ENCODE results near the gene PHACTR2. TPM values are rescaled to one million over a fixed set of nuclear protein-coding genes. Genes with fewer than 3 reads are reported as not detected.

Gene PHACTR2
- total RNA-seq, 6 donors from 2014 or later = 68.1 to 133 (median 109) TPM

- 73 to 80% methylated on average over 2 of the region's 2 CpGs for WGBS, 2 donors
- Histone ChIP-seq H3K27me3 (no peaks in the 10 kb centered on the region), H3K9me3 (no peaks in the 10 kb centered on the region), H3K36me3 (peaks cover 0 to 9% (median 0%) of the 10 kb centered on the region in 4 donors), H3K4me3 (no peak overlapping the region), H3K4me1 (peaks cover 0 to 32% (median 17%) of the 10 kb centered on the region in 4 donors), H3K27ac (no peak overlapping the region)
- ATAC-seq (ENCODE audit: low FRiP score in 2 of 2) (no peak), DNase-seq (no peak)
- TF ChIP-seq POLR2AphosphoS5 (IDR thresholded peaks at IDR 0.05) = no peak
- no peak for TF ChIP-seq CTCF (IDR thresholded peaks at IDR 0.05)
- TF ChIP-seq POLR2A (IDR thresholded peaks at IDR 0.05) = no peak
Observed at GRCh38 chr6:143752459-143752858, 74.7 kb downstream of the PHACTR2 start.

GRCh38 chr6:143753678-143754077 lies 75.9 kb downstream of the PHACTR2 start:
- no peak for DNase-seq
- H3K4me1 ChIP-seq = peaks cover 0 to 23% (median 13%) of the 10 kb centered on the region in 4 donors
- H3K4me3 ChIP-seq = no peak overlapping the region
- TF ChIP-seq EP300 (IDR thresholded peaks at IDR 0.05) (no peak), CTCF (IDR thresholded peaks at IDR 0.05) (no peak), POLR2A (IDR thresholded peaks at IDR 0.05) (no peak), POLR2AphosphoS5 (IDR thresholded peaks at IDR 0.05) (no peak)
- H3K27me3 ChIP-seq = no peaks in the 10 kb centered on the region
- no peak for ATAC-seq (ENCODE audit: low FRiP score in 2 of 2)
- H3K36me3 ChIP-seq = peaks cover 0 to 14% (median 0%) of the 10 kb centered on the region in 4 donors
- 87 to 92% methylated on average over 4 of the region's 4 CpGs for WGBS, 2 donors
- no peak overlapping the region for H3K27ac ChIP-seq
- H3K9me3 ChIP-seq = no peaks in the 10 kb centered on the region

GRCh38 chr6:143754204-143754603 lies 76.4 kb downstream of the PHACTR2 start:
- 89 to 92% methylated on average over 4 of the region's 4 CpGs for WGBS, 2 donors
- H3K9me3 ChIP-seq = no peaks in the 10 kb centered on the region
- H3K27ac ChIP-seq = peak overlapping the region in 1 of 4 donors; percentile 46
- no peak overlapping the region for H3K4me3 ChIP-seq
- DNase-seq (no peak), ATAC-seq (ENCODE audit: low FRiP score in 2 of 2) (no peak)
- TF ChIP-seq POLR2AphosphoS5 (IDR thresholded peaks at IDR 0.05) (no peak), CTCF (IDR thresholded peaks at IDR 0.05) (no peak), EP300 (IDR thresholded peaks at IDR 0.05) (no peak), POLR2A (IDR thresholded peaks at IDR 0.05) (no peak)
- peaks cover 0 to 12% (median 0%) of the 10 kb centered on the region in 4 donors for H3K36me3 ChIP-seq
- no peaks in the 10 kb centered on the region for H3K27me3 ChIP-seq
- peaks cover under 1 to 26% (median 13%) of the 10 kb centered on the region in 4 donors for H3K4me1 ChIP-seq

GRCh38 chr6:143755301-143755744 lies 77.6 kb downstream of the PHACTR2 start:
- DNase-seq = no peak

More at GRCh38 chr6:143755301-143755744, 77.6 kb downstream of the PHACTR2 start:
- H3K27me3 ChIP-seq = no peaks in the 10 kb centered on the region
- H3K36me3 ChIP-seq = peaks cover 0 to 8% (median 0%) of the 10 kb centered on the region in 4 donors
- peaks cover 8 to 36% (median 18%) of the 10 kb centered on the region in 4 donors for H3K4me1 ChIP-seq
- no peak for ATAC-seq (ENCODE audit: low FRiP score in 2 of 2)
- TF ChIP-seq CTCF (IDR thresholded peaks at IDR 0.05) (no peak), POLR2AphosphoS5 (IDR thresholded peaks at IDR 0.05) (peak in 1 of 2 donors; percentile 58), EP300 (IDR thresholded peaks at IDR 0.05) (no peak)
- 17 to 23% methylated on average over 5 of the region's 5 CpGs for WGBS, 2 donors
- no peak overlapping the region for H3K4me3 ChIP-seq
- no peaks in the 10 kb centered on the region for H3K9me3 ChIP-seq
- peak overlapping the region in 1 of 4 donors; percentile 46 for H3K27ac ChIP-seq

Measured in upper lobe of left lung (tissue), 6 donors.